HG02678 (cell line): ENCODE measurements around the gene CFAP221.

Experiments
- ATAC-seq: cut with Tn5 transposase; IDR thresholded peaks from one replicate; pipeline ENCODE4 v1.9.1; 2021; ENCODE audit warnings: mild to moderate bottlenecking, moderate library complexity; ENCODE audit not compliant: unreplicated experiment

Gene CFAP221

DNA sequence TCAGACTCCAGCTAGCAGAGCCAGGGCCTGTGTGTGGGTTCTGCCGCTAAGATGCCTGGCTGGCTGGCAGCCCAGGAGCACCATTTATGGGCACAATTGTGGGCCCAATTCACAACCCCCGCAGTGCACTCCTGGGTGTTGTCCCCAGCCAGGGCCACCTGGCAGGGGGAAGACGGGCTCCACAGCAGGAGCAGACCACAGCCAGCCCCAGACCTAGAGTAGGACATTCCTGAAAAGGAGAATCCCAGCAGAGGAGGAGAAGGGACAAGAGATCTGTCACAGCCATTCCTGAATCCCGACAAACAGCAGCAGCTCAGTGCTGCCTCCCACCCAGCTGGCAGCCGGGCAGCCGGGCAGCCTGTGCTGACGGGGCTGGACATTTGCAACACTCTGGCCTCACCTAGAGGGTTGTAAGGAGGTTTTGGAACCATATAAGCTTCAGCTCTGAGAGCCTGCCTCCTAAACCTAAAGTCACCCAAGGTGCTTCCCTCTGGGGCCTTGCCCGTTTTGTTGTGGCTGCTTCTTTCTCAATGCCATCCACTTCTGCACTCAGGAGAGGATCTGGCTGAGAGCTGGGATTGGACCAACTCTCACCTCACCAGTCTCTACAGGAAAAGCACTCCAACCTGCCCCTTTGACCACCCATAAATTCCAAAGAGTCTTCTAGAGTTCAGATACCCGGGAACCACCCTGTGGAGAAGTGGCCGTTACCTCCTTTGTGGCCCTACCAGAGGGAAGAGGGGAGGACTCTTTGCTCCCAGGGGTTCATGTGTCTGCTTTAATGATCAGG lies 130.7 kb downstream of the CFAP221 start:
- no peak for ATAC-seq

DNA sequence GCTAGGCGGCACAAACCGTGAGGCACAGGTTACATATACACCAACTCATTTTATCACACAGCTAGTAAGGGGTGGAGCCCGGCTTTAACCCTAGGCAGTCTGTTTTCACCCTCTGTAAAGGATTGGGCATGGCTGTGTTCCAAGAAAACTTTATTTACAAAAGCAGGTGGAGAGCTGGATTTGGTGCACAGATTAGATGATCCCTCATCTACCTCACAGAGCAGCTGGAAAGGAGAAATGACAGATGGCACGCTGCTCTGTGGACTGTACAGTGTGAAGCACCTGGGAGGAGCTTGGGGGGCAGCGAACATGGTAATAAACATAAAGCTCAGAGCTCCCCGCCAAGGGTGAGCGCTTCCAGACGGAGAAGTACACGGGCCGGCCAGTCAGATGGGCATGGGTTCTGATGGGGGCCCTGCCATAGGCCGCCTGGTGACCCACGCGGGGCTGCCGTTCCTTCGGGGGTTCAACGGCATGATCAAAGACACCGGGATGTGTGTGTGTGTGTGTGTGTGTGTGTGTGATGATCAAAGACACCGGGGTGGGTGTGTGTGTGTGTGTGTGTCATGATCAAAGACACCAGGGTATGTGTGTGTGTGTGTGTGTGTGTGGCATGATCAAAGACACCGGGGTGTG lies 133.9 kb downstream of the CFAP221 start:
- no peak for ATAC-seq

DNA sequence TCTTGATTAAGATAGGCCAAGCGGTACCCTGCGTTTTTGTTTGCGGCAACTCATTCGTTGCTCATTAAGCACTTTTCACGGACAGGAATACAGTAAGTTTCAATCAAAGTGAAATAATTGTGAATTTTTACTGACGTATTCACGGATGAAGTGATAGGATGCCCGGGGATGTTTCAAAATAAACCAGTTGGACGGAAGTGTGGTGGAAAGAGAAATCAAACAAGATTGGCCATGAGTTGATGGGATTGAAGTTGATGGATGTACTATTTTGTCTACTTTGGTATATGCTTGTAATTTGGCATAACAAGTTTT lies 135.2 kb downstream of the CFAP221 start:
- ATAC-seq: no peak

DNA sequence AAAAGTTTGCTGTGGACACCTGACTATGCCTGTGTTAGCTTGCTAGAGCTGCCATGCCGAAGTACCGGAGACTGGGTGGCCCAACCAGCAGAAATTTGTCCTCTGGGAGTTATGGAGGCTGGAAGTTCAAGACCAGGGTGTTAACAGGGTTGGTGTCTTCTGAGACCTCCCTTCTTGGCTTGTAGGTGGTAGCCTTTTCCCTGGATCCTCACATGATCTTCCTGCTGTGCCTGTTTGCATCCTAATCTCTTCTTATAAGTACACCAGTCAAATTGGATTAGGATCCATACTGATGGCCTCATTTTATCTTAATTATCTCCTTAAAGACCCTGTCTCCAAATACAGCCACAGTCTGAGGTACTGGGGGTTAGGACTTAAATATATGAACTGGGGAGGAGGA lies 135.6 kb downstream of the CFAP221 start:
- no peak for ATAC-seq

DNA sequence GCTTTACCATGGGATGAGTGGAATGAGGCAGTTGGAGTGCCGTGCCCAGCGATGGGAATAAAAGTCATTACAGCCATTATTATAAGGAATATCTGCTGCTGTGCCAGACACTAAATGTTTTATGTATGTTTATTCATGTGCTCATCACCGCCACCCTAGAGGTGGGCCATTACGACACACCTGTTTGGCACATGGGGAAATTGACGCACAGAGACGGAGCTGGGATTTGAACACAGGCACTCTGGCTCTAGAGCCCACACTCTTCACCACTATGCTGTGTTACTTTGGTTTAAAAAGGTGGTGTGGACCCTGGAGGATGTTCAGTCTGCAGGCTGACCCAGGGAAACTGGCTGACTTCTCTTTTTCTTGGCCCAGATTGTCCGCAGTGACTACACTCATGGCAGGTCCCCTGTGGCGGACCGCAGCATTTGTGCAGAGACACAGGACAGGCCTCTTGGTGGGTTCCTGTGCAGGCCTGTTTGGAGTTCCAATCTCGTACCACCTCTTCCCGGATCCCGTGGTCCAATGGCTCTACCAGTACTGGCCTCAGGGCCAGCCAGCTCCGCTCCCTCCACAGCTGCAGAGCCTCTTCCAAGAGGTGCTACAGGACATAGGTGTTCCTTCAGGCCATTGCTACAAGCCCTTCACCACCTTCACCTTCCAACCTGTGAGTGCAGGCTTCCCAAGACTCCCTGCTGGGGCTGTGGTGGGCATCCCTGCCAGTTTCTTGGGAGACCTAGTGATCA lies 136.4 kb downstream of the CFAP221 start:
- ATAC-seq: no peak

- ATAC-seq: no peak
Observed at GRCh38 chr2:119681203-119681867, 137.1 kb downstream of the CFAP221 start.

DNA sequence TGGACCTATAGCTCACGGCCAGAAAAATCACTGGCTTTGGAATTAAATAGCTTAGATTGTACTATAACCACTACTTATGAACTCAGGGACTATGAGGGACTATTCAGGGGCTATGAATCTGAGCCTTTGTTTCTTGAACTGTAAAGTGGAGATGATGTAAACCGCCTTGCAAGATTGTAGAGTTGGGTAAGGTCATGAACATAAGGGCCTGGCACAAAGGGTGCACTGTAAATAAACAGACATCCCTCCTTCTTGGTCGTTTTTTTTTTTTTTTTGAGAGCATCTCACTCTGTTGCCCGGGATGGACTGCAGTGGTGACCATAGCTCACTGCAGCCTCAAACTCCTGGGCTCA lies 137.6 kb downstream of the CFAP221 start:
- no peak for ATAC-seq

- ATAC-seq: no peak
Observed at GRCh38 chr2:119682578-119682977, 138.3 kb downstream of the CFAP221 start.

DNA sequence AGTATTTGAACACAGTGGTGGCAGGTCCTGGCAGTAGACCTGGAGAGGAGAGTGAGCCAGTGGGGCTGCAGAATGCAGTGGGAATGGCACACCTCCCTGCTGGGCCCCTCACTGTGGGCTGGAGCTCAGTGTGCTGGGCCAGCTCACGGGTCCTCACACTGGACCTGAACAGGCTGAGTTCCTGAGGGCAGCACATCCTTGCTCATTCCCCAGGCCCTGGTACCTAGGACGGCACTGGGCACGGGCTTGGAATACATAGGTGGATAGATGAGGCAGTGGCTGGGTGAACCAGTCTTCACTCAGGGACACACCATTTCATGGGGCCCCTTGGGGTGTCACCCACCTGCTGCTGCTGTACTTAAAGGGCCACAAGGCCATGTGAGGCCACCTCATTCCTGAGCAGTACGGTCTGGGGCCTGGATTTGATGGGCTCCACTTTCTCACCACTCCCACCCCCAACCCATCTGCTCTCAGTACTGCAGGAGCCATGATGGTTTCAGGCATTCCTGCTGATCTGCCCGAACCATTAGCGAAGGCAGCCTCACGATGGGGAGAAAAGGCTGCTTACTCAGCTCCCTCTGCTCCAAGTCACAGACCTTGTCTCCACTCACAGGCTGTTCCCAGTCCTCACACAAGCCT lies 138.9 kb downstream of the CFAP221 start:
- no peak for ATAC-seq

- ATAC-seq: no peak
Observed at GRCh38 chr2:119683713-119684443, 139.6 kb downstream of the CFAP221 start.

GRCh38 chr2:119684518-119684917 lies 140.3 kb downstream of the CFAP221 start:
- ATAC-seq: no peak

- ATAC-seq: no peak
Observed at GRCh38 chr2:119688616-119689015, 144.4 kb downstream of the CFAP221 start.

- ATAC-seq: no peak
Observed at GRCh38 chr2:119689218-119689617, 145.0 kb downstream of the CFAP221 start.

DNA sequence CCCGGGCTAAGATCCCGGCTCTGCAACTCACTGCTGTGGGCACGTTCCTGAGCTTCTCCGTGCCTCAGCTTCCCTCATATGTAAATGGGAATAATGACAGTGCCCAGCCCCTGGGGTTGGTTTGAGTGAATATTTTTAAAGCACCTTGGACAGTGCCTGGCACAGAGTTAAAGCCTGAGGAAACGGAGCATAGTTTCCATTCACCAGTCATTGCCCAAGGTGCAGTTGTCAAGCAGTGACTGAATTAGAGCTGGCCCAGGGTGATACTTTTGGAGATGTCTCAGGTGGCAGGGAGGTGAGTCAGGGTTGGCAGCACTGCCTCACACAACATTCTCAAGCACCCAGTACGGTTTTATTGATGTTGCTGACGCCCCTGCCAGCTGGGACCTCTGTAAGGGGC lies 146.9 kb downstream of the CFAP221 start:
- no peak for ATAC-seq

DNA sequence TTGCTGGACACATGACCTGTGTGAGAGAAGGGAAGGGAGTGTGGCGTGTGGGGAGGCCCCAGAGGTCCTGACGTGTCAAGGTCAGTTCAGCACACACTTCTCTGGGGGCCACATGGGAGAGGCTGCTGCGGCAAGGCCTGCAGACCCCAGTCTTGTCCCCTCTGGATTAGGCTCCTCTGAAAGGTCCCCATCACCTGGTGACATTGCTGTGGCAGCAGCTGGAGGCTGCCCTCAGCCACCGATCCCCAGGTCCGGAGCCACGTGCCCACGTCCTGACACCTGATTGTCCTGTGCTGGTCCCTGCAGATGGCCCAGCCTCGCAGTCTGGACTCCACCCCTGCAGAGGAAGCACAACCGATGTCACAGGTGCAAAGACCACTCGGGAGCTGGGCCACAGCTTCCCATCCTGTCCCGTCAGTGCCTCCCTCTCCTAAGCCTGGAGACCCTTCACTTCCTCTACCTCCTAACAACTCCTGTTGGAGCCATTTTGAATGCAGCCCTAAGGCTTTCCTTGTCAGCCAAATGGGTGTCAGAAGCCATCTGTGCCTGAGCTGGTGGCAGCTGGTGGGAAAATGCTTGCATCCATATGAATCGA lies 147.5 kb downstream of the CFAP221 start:
- ATAC-seq: no peak

- ATAC-seq: no peak
Observed at GRCh38 chr2:119692310-119692709, 148.1 kb downstream of the CFAP221 start.

DNA sequence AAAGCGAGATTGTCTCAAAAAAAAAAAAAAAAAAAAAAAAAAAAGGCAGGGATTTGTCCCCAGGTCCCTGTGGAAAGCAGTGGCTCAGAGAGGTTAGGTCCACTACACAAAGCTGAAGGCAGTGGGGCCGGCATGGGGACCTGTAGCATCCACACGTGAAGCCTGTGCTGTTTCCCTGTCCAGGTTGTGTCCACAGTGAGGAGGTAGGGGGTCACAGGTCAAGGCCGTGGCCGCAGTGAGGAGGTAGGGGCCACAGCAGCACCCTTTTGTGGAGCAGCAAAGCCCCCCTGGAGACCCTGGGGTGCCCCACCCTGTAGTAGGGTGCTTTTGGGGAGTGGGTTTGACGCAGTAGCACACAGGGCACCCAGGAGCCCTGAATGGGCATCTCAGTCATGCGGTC lies 148.7 kb downstream of the CFAP221 start:
- no peak for ATAC-seq

GRCh38 chr2:119693567-119693966 lies 149.3 kb downstream of the CFAP221 start:
- ATAC-seq: no peak

DNA sequence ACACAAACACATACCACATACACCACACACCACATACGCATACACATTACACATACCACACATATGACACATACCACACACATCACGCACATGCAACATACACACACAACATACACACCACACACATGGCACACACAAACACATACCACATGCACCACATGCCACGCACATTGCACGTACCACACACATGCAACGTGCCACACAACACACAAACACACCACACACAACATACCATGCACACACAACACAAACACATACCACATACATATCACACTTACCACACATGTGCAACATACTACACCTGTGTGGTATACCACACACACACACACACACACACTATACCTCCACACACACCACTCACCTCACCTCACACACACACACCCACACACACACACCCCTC lies 149.7 kb downstream of the CFAP221 start:
- no peak for ATAC-seq

- ATAC-seq: no peak
Observed at GRCh38 chr2:119694470-119694844, 150.2 kb downstream of the CFAP221 start.
